IMR-90 (cell line): Measurements from ENCODE around the gene PRKAG3. TPM values are rescaled to one million over a fixed set of nuclear protein-coding genes. Genes with fewer than 3 reads are reported as not detected.

Source experiments
- ATAC-seq: fragments of 200-7000 bp; cut with Tn5 transposase; 2 replicates; pipeline ENCODE4 v1.9.1; 2020; ENCODE audit warnings: low read depth, mild to moderate bottlenecking, moderate library complexity
- BruUV-seq: library from RNA; stranded (reverse); fragments of 400-500 nt; replicated peaks from 2 replicates; lab custom pipeline; 2021; lab: Mats Ljungman, UMichigan
- CTCF ChIA-PET: fragments of 300-600 bp; formaldehyde crosslinking; extraction: SDS; loops from one replicate; lab custom pipeline; 2021; ENCODE audit warnings: antibody characterized with exemption; lab: Yijun Ruan, JAX
- POLR2A ChIA-PET: fragments of 300-600 bp; sonication (Branson Sonifier 250); formaldehyde crosslinking; loops from one replicate; lab custom pipeline; 2022; ENCODE audit warnings: antibody characterized with exemption; ENCODE audit not compliant: unreplicated experiment; lab: Charles Lee
- DNase-seq: peaks from one replicate; pipeline ENCODE4 v3.0.0; 2013
- H2AFZ ChIP-seq: replicated peaks from 2 replicates; pipeline ENCODE3; 2013; ENCODE audit warnings: low read length, mild to moderate bottlenecking; ENCODE audit not compliant: poor library complexity
- H2AK5ac ChIP-seq: 2 replicates; pipeline ENCODE4 v1.6.1; 2013; ENCODE audit warnings: low read depth, low read length, inconsistent platforms
- H2AK9ac ChIP-seq: replicated peaks from 2 replicates; pipeline ENCODE3; 2013; ENCODE audit warnings: mild to moderate bottlenecking, low read depth, low read length, moderate library complexity; ENCODE audit not compliant: poor library complexity
- H2BK120ac ChIP-seq: 2 replicates; pipeline ENCODE4 v1.6.1; 2013; ENCODE audit warnings: low read depth, low read length, inconsistent platforms
- H2BK15ac ChIP-seq: 3 replicates; pipeline ENCODE4 v1.6.1; 2013; ENCODE audit warnings: low read depth, low read length, inconsistent platforms
- H2BK20ac ChIP-seq: 2 replicates; pipeline ENCODE4 v1.6.1; 2013; ENCODE audit warnings: low read depth, mild to moderate bottlenecking, inconsistent platforms, low read length, moderate library complexity
- H2BK5ac ChIP-seq: 2 replicates; pipeline ENCODE4 v1.6.1; 2013; ENCODE audit warnings: mild to moderate bottlenecking, low read depth, low read length, inconsistent platforms; ENCODE audit not compliant: poor library complexity, severe bottlenecking
- H3K14ac ChIP-seq: replicated peaks from 2 replicates; pipeline ENCODE4 v1.6.1; 2013; ENCODE audit warnings: low read depth, low read length, inconsistent platforms
- H3K18ac ChIP-seq: 2 replicates; pipeline ENCODE4 v1.6.1; 2013; ENCODE audit warnings: low read depth, low read length, control low read depth
- H3K23ac ChIP-seq: 2 replicates; pipeline ENCODE4 v1.6.1; 2013; ENCODE audit warnings: low read depth, low read length, inconsistent platforms
- H3K27ac ChIP-seq: 2 replicates; pipeline ENCODE4 v1.5.1; 2013; ENCODE audit warnings: mild to moderate bottlenecking, control low read depth, low read length; ENCODE audit not compliant: insufficient read depth
- H3K27me3 ChIP-seq: 2 replicates; pipeline ENCODE4 v1.6.1; 2013; ENCODE audit warnings: low read length; ENCODE audit not compliant: control insufficient read depth, insufficient read depth
- H3K36me3 ChIP-seq: 2 replicates; pipeline ENCODE4 v1.6.1; 2013; ENCODE audit warnings: low read length, mixed read lengths; ENCODE audit not compliant: control insufficient read depth, insufficient read depth
- H3K4ac ChIP-seq: 2 replicates; pipeline ENCODE4 v1.6.1; 2013; ENCODE audit warnings: low read depth, low read length, inconsistent platforms
- H3K4me1 ChIP-seq: 2 replicates; pipeline ENCODE4 v1.6.1; 2013; ENCODE audit warnings: low read length, mixed read lengths; ENCODE audit not compliant: control insufficient read depth, insufficient read depth
- H3K4me2 ChIP-seq: 2 replicates; pipeline ENCODE4 v1.6.1; 2013; ENCODE audit warnings: low read depth, mild to moderate bottlenecking, control low read depth, low read length, moderate library complexity
- H3K4me3 ChIP-seq: 2 replicates; pipeline ENCODE4 v1.5.1; 2013; ENCODE audit warnings: low read depth, mild to moderate bottlenecking, control low read depth, low read length, moderate library complexity; ENCODE audit not compliant: insufficient read depth
- H3K56ac ChIP-seq: 2 replicates; pipeline ENCODE4 v1.6.1; 2013; ENCODE audit warnings: low read length, inconsistent platforms; ENCODE audit not compliant: insufficient read depth; ENCODE audit errors: extremely low read depth
- H3K79me1 ChIP-seq, 2 experiments: 2 replicates each; pipeline ENCODE4 v1.6.1; 2013; ENCODE audit warnings: low read length in 2 of 2, inconsistent platforms in 1 of 2, low read depth in 1 of 2
- H3K9ac ChIP-seq: 2 replicates; pipeline ENCODE4 v1.6.1; 2013; ENCODE audit warnings: low read depth, low read length, control low read depth
- H3K9me1 ChIP-seq: 2 replicates; pipeline ENCODE4 v1.6.1; 2013; ENCODE audit warnings: low read length, inconsistent platforms; ENCODE audit not compliant: insufficient read depth
- H3K9me3 ChIP-seq: 2 replicates; pipeline ENCODE4 v1.6.1; 2013; ENCODE audit warnings: low read length; ENCODE audit not compliant: control insufficient read depth, insufficient read depth
- H4K20me1 ChIP-seq: 2 replicates; pipeline ENCODE4 v1.6.1; 2013; ENCODE audit warnings: low read length, inconsistent platforms; ENCODE audit not compliant: insufficient read depth
- H4K5ac ChIP-seq: 2 replicates; pipeline ENCODE4 v1.6.1; 2013; ENCODE audit warnings: mild to moderate bottlenecking, low read depth, low read length, control low read depth
- H4K8ac ChIP-seq, 2 experiments: 2 replicates each; pipeline ENCODE4 v1.6.1; 2013; ENCODE audit warnings: low read depth in 2 of 2, low read length in 2 of 2, control low read depth in 1 of 2, inconsistent platforms in 1 of 2
- H4K91ac ChIP-seq: 2 replicates; pipeline ENCODE4 v1.6.1; 2013; ENCODE audit warnings: low read depth, low read length, inconsistent platforms; ENCODE audit not compliant: insufficient read depth
- MAZ ChIP-seq: IDR thresholded peaks from 2 replicates; pipeline ENCODE4 v1.6.1; 2012; ENCODE audit warnings: low read depth, mild to moderate bottlenecking, low read length, improper control_type of control experiment, moderate library complexity, borderline replicate concordance
- NFE2L2 ChIP-seq: fragments of 150-350 bp; IDR thresholded peaks from 2 replicates; pipeline ENCODE4 v1.6.1; 2016; ENCODE audit warnings: low read depth, mild to moderate bottlenecking, low read length
- RAD21 ChIP-seq: IDR thresholded peaks from 2 replicates; pipeline ENCODE4 v1.6.1; 2012; ENCODE audit warnings: low read length, improper control_type of control experiment
- RCOR1 ChIP-seq: IDR thresholded peaks from 2 replicates; pipeline ENCODE4 v1.6.1; 2012; ENCODE audit warnings: mild to moderate bottlenecking, low read length, improper control_type of control experiment; ENCODE audit not compliant: insufficient replicate concordance
- WGBS, 2 experiments: methylation state at CpG; one replicate each; pipeline versions ENCODE4 v1.1.5 to v1.1.7; 2013; ENCODE audit warnings: missing lambda C conversion rate in 2 of 2; ENCODE audit not compliant: insufficient read length in 1 of 2; ENCODE audit errors: extremely low coverage in 2 of 2; 5-methylcytosine and 5-hydroxymethylcytosine counted together
- dilution Hi-C: fragments of 300-500 bp; cut with HindIII; formaldehyde crosslinking; loops from one replicate; pipeline ENCODE4 v1.14.3; 2018; ENCODE audit warnings: low sequenced_read_pairs; ENCODE audit not compliant: unreplicated experiment
- in situ Hi-C: fragments of 300-500 bp; cut with MboI; formaldehyde crosslinking; loops from 3 replicates; pipeline ENCODE4 v1.14.3; 2019; ENCODE audit warnings: low sequenced_read_pairs, inconsistent platforms, mixed read lengths
- intact Hi-C: fragments of 100-400 bp; cut with micrococcal nuclease; formaldehyde crosslinking; loops from 2 replicates; pipeline ENCODE4 v1.10.0; 2022
- polyA plus RNA-seq, 3 experiments: library from polyadenylated mRNA; depleted of rRNA; stranded (reverse); fragments of >200 nt; gene quantifications; 2 replicates each; pipeline ENCODE4 v1.2.3, GENCODE V29; 2012; ENCODE audit warnings: low replicate concordance in 1 of 3
- total RNA-seq: library from RNA; depleted of rRNA; stranded (reverse); fragments of >200 nt; gene quantifications from 2 replicates; pipeline ENCODE4 v1.2.3, GENCODE V29; 2012

PRKAG3 gene
- total and polyA plus RNA-seq, 2 of the 4 experiments (the other 2 are of a cell fraction): not detected

DNA sequence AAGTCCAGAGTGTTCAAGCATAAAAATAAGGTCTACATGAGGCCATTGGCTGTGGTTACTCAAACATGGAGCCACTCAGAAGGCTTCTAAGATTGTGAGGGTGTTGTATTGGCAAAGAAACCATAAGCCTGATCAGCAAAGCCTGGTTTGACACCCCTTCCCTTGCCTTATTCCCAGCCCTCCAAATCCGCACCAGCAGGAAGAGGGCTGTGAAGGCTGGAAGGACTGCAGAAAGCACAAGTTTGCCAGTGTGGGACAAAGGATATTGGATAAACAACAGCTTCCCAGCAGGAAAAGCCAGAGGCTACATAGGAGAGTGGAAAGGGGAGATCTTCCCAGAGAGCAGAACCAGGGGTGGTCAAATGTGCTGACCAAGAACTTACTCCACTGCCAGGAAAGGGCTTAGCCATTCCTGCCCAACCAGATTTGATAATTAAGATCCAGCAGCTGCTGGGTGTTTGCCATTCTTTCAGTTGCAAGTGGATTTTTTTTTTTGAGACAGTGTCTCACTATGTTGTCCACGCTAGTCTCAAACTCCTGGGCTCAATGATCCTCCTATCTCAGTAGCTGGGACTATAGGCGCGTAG lies 1.5 kb upstream of the PRKAG3 start:
- Histone ChIP-seq H4K91ac (no peak overlapping the region), H3K4me1 (no peaks in the 10 kb centered on the region), H3K14ac (no peak overlapping the region), H3K18ac (no peak overlapping the region), H2AK9ac (no peak overlapping the region), H3K56ac (no peak overlapping the region), H3K9me3 (0 out of 2 replicates have a peak, but pooled peaks cover 2% of the 10 kb centered on the region), H2BK5ac (no peak overlapping the region), H2AK5ac (no peak overlapping the region), H3K27ac (no peak overlapping the region), H4K5ac (no peak overlapping the region), H2AFZ (no peak overlapping the region), H3K9ac (no peak overlapping the region), H3K27me3 (peaks cover 59% of the 10 kb centered on the region), H4K20me1 (no peaks in the 10 kb centered on the region), H4K8ac (no peak overlapping the region), H2BK20ac (no peak overlapping the region), H3K4ac (no peak overlapping the region), H3K36me3 (no peaks in the 10 kb centered on the region), H3K23ac (no peak overlapping the region), H2BK15ac (no peak overlapping the region), H2BK120ac (no peak overlapping the region), H3K4me2 (no peak overlapping the region), H3K4me3 (no peak overlapping the region), H3K9me1 (no peaks in the 10 kb centered on the region; the same call in 1 of the 2 replicates), H3K79me1 (no peaks in the 10 kb centered on the region)
- POLR2A ChIA-PET: no interaction called here
- CTCF ChIA-PET: interaction anchor here (1.1 kb wide), 1 partner anchor 123 kb away, joined by 3 read pairs; the partner anchor contains the start of gene TTLL4
- in situ Hi-C loops: no loop called here
- no TSS peak for BruUV-seq
- dilution Hi-C loops: no loop called here
- no CpG with 5 or more reads among the region's 4 CpGs for WGBS, 2 experiments
- intact Hi-C loops: no loop called here
- no peak for TF ChIP-seq MAZ
- TF ChIP-seq RAD21: no peak
- TF ChIP-seq NFE2L2: no peak
- TF ChIP-seq RCOR1: no peak
- DNase-seq (no peak), ATAC-seq (no peak)
